IMR-90 (cell line): ENCODE data around the gene MCTP1. TPM values are rescaled to one million over a fixed set of nuclear protein-coding genes. Genes with fewer than 3 reads are reported as not detected.

ENCODE experiments used
- ATAC-seq: fragments of 200-7000 bp; cut with Tn5 transposase; 2 replicates; pipeline ENCODE4 v1.9.1; 2020; ENCODE audit warnings: low read depth, mild to moderate bottlenecking, moderate library complexity
- BruUV-seq: library from RNA; stranded (reverse); fragments of 400-500 nt; replicated peaks from 2 replicates; lab custom pipeline; 2021; lab: Mats Ljungman, UMichigan
- CTCF ChIA-PET: fragments of 300-600 bp; formaldehyde crosslinking; extraction: SDS; loops from one replicate; lab custom pipeline; 2021; ENCODE audit warnings: antibody characterized with exemption; lab: Yijun Ruan, JAX
- POLR2A ChIA-PET: fragments of 300-600 bp; sonication (Branson Sonifier 250); formaldehyde crosslinking; loops from one replicate; lab custom pipeline; 2022; ENCODE audit warnings: antibody characterized with exemption; ENCODE audit not compliant: unreplicated experiment; lab: Charles Lee
- DNase-seq: peaks from one replicate; pipeline ENCODE4 v3.0.0; 2013
- H2AFZ ChIP-seq: replicated peaks from 2 replicates; pipeline ENCODE3; 2013; ENCODE audit warnings: low read length, mild to moderate bottlenecking; ENCODE audit not compliant: poor library complexity
- H2AK5ac ChIP-seq: 2 replicates; pipeline ENCODE4 v1.6.1; 2013; ENCODE audit warnings: low read depth, low read length, inconsistent platforms
- H2AK9ac ChIP-seq: replicated peaks from 2 replicates; pipeline ENCODE3; 2013; ENCODE audit warnings: mild to moderate bottlenecking, low read depth, low read length, moderate library complexity; ENCODE audit not compliant: poor library complexity
- H2BK120ac ChIP-seq: 2 replicates; pipeline ENCODE4 v1.6.1; 2013; ENCODE audit warnings: low read depth, low read length, inconsistent platforms
- H2BK15ac ChIP-seq: 3 replicates; pipeline ENCODE4 v1.6.1; 2013; ENCODE audit warnings: low read depth, low read length, inconsistent platforms
- H2BK20ac ChIP-seq: 2 replicates; pipeline ENCODE4 v1.6.1; 2013; ENCODE audit warnings: low read depth, mild to moderate bottlenecking, inconsistent platforms, low read length, moderate library complexity
- H2BK5ac ChIP-seq: 2 replicates; pipeline ENCODE4 v1.6.1; 2013; ENCODE audit warnings: mild to moderate bottlenecking, low read depth, low read length, inconsistent platforms; ENCODE audit not compliant: poor library complexity, severe bottlenecking
- H3K14ac ChIP-seq: replicated peaks from 2 replicates; pipeline ENCODE4 v1.6.1; 2013; ENCODE audit warnings: low read depth, low read length, inconsistent platforms
- H3K18ac ChIP-seq: 2 replicates; pipeline ENCODE4 v1.6.1; 2013; ENCODE audit warnings: low read depth, low read length, control low read depth
- H3K23ac ChIP-seq: 2 replicates; pipeline ENCODE4 v1.6.1; 2013; ENCODE audit warnings: low read depth, low read length, inconsistent platforms
- H3K27ac ChIP-seq: 2 replicates; pipeline ENCODE4 v1.5.1; 2013; ENCODE audit warnings: mild to moderate bottlenecking, control low read depth, low read length; ENCODE audit not compliant: insufficient read depth
- H3K27me3 ChIP-seq: 2 replicates; pipeline ENCODE4 v1.6.1; 2013; ENCODE audit warnings: low read length; ENCODE audit not compliant: control insufficient read depth, insufficient read depth
- H3K36me3 ChIP-seq: 2 replicates; pipeline ENCODE4 v1.6.1; 2013; ENCODE audit warnings: low read length, mixed read lengths; ENCODE audit not compliant: control insufficient read depth, insufficient read depth
- H3K4ac ChIP-seq: 2 replicates; pipeline ENCODE4 v1.6.1; 2013; ENCODE audit warnings: low read depth, low read length, inconsistent platforms
- H3K4me1 ChIP-seq: 2 replicates; pipeline ENCODE4 v1.6.1; 2013; ENCODE audit warnings: low read length, mixed read lengths; ENCODE audit not compliant: control insufficient read depth, insufficient read depth
- H3K4me2 ChIP-seq: 2 replicates; pipeline ENCODE4 v1.6.1; 2013; ENCODE audit warnings: low read depth, mild to moderate bottlenecking, control low read depth, low read length, moderate library complexity
- H3K4me3 ChIP-seq: 2 replicates; pipeline ENCODE4 v1.5.1; 2013; ENCODE audit warnings: low read depth, mild to moderate bottlenecking, control low read depth, low read length, moderate library complexity; ENCODE audit not compliant: insufficient read depth
- H3K56ac ChIP-seq: 2 replicates; pipeline ENCODE4 v1.6.1; 2013; ENCODE audit warnings: low read length, inconsistent platforms; ENCODE audit not compliant: insufficient read depth; ENCODE audit errors: extremely low read depth
- H3K79me1 ChIP-seq, 2 experiments: 2 replicates each; pipeline ENCODE4 v1.6.1; 2013; ENCODE audit warnings: low read length in 2 of 2, inconsistent platforms in 1 of 2, low read depth in 1 of 2
- H3K9ac ChIP-seq: 2 replicates; pipeline ENCODE4 v1.6.1; 2013; ENCODE audit warnings: low read depth, low read length, control low read depth
- H3K9me1 ChIP-seq: 2 replicates; pipeline ENCODE4 v1.6.1; 2013; ENCODE audit warnings: low read length, inconsistent platforms; ENCODE audit not compliant: insufficient read depth
- H3K9me3 ChIP-seq: 2 replicates; pipeline ENCODE4 v1.6.1; 2013; ENCODE audit warnings: low read length; ENCODE audit not compliant: control insufficient read depth, insufficient read depth
- H4K20me1 ChIP-seq: 2 replicates; pipeline ENCODE4 v1.6.1; 2013; ENCODE audit warnings: low read length, inconsistent platforms; ENCODE audit not compliant: insufficient read depth
- H4K5ac ChIP-seq: 2 replicates; pipeline ENCODE4 v1.6.1; 2013; ENCODE audit warnings: mild to moderate bottlenecking, low read depth, low read length, control low read depth
- H4K8ac ChIP-seq, 2 experiments: 2 replicates each; pipeline ENCODE4 v1.6.1; 2013; ENCODE audit warnings: low read depth in 2 of 2, low read length in 2 of 2, control low read depth in 1 of 2, inconsistent platforms in 1 of 2
- H4K91ac ChIP-seq: 2 replicates; pipeline ENCODE4 v1.6.1; 2013; ENCODE audit warnings: low read depth, low read length, inconsistent platforms; ENCODE audit not compliant: insufficient read depth
- SMC3 ChIP-seq: fragments of 150-350 bp; IDR thresholded peaks from 2 replicates; pipeline ENCODE4 v1.6.1; 2016; ENCODE audit warnings: low read depth, mild to moderate bottlenecking, antibody characterized with exemption, low read length, moderate library complexity
- WGBS, 2 experiments: methylation state at CpG; one replicate each; pipeline versions ENCODE4 v1.1.5 to v1.1.7; 2013; ENCODE audit warnings: missing lambda C conversion rate in 2 of 2; ENCODE audit not compliant: insufficient read length in 1 of 2; ENCODE audit errors: extremely low coverage in 2 of 2; 5-methylcytosine and 5-hydroxymethylcytosine counted together
- dilution Hi-C: fragments of 300-500 bp; cut with HindIII; formaldehyde crosslinking; loops from one replicate; pipeline ENCODE4 v1.14.3; 2018; ENCODE audit warnings: low sequenced_read_pairs; ENCODE audit not compliant: unreplicated experiment
- in situ Hi-C: fragments of 300-500 bp; cut with MboI; formaldehyde crosslinking; loops from 3 replicates; pipeline ENCODE4 v1.14.3; 2019; ENCODE audit warnings: low sequenced_read_pairs, inconsistent platforms, mixed read lengths
- intact Hi-C: fragments of 100-400 bp; cut with micrococcal nuclease; formaldehyde crosslinking; loops from 2 replicates; pipeline ENCODE4 v1.10.0; 2022
- polyA plus RNA-seq, 3 experiments: library from polyadenylated mRNA; depleted of rRNA; stranded (reverse); fragments of >200 nt; gene quantifications; 2 replicates each; pipeline ENCODE4 v1.2.3, GENCODE V29; 2012; ENCODE audit warnings: low replicate concordance in 1 of 3
- total RNA-seq: library from RNA; depleted of rRNA; stranded (reverse); fragments of >200 nt; gene quantifications from 2 replicates; pipeline ENCODE4 v1.2.3, GENCODE V29; 2012
- TF ChIP-seq, protein P1 (sequence below): conservative IDR thresholded peaks from 2 replicates; pipeline ENCODE4 v1.5.1; 2012; ENCODE audit warnings: mild to moderate bottlenecking, low read depth, low read length, improper control_type of control experiment
- TF ChIP-seq, protein P2 (sequence below): fragments of 150-350 bp; IDR thresholded peaks from 2 replicates; pipeline ENCODE4 v1.6.1; 2017; ENCODE audit warnings: mild to moderate bottlenecking, antibody characterized with exemption, low read length, low read depth

The MCTP1 gene
- total and polyA plus RNA-seq, 2 of the 4 experiments (the other 2 are of a cell fraction), result 0.21 TPM; not detected in 1

DNA sequence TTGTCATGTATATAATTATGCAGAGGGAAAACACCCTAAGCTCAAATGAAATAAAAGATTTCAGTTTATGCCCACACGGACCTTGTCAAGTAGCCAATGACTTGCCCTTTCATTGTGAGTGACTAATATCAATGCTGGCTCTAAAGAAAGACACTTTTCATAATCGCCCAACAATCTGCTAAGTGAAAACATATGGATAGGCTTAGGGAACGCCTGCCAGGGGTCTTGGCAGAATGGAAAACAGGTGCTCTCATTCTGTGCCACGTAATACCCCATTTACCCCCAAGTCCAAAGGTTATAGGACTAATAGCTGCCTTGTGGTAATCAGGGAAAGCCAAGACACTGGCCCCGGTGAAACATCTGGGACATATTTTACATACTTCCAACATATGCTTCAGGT is 508.7 kb downstream of the MCTP1 start (continued):
- TF ChIP-seq, protein P1, sequence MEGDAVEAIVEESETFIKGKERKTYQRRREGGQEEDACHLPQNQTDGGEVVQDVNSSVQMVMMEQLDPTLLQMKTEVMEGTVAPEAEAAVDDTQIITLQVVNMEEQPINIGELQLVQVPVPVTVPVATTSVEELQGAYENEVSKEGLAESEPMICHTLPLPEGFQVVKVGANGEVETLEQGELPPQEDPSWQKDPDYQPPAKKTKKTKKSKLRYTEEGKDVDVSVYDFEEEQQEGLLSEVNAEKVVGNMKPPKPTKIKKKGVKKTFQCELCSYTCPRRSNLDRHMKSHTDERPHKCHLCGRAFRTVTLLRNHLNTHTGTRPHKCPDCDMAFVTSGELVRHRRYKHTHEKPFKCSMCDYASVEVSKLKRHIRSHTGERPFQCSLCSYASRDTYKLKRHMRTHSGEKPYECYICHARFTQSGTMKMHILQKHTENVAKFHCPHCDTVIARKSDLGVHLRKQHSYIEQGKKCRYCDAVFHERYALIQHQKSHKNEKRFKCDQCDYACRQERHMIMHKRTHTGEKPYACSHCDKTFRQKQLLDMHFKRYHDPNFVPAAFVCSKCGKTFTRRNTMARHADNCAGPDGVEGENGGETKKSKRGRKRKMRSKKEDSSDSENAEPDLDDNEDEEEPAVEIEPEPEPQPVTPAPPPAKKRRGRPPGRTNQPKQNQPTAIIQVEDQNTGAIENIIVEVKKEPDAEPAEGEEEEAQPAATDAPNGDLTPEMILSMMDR, result no peak

DNA sequence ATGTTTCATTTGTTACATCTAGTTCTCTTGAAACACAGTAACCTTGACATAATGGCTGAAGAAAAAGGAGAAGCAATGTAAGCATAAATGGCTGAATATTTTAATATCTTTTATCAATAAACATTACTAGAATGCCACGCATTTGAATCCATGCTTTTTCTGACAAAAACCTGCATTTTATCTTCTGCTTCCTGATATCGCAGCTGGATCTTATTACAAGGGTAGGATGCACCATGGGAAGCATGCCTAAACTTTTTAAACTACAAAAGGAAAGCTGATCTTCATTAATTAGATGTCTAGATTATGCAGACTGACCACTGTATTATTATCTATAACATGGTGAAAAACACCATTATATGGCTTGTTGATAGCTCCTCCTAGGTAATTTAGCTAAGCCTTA is 509.8 kb downstream of the MCTP1 start:
- H2BK20ac ChIP-seq, result no peak overlapping the region
- ATAC-seq (no peak), DNase-seq (no peak)
- H3K9ac ChIP-seq, result no peak overlapping the region
- H3K27me3 ChIP-seq, result no peaks in the 10 kb centered on the region; the same call in 1 of the 2 replicates
- in situ Hi-C loops, result no loop called here
- no peak overlapping the region for H3K4me3 ChIP-seq
- no peaks in the 10 kb centered on the region for H3K79me1 ChIP-seq
- ChIA-PET CTCF (interaction anchor here (0.6 kb wide), 1 partner anchor 33 kb away, joined by 6 read pairs; no protein-coding TSS in a partner anchor), POLR2A (no interaction called here)
- no peaks in the 10 kb centered on the region for H3K36me3 ChIP-seq
- no peak overlapping the region for H2AK9ac ChIP-seq
- no peaks in the 10 kb centered on the region for H3K9me3 ChIP-seq
- no peaks in the 10 kb centered on the region for H3K4me1 ChIP-seq
- WGBS, 2 experiments, result no CpG with 5 or more reads among the region's 2 CpGs
- H4K91ac ChIP-seq, result no peak overlapping the region
- H2BK5ac ChIP-seq, result no peak overlapping the region
- TF ChIP-seq SMC3, result no peak
- TF ChIP-seq, protein P2, sequence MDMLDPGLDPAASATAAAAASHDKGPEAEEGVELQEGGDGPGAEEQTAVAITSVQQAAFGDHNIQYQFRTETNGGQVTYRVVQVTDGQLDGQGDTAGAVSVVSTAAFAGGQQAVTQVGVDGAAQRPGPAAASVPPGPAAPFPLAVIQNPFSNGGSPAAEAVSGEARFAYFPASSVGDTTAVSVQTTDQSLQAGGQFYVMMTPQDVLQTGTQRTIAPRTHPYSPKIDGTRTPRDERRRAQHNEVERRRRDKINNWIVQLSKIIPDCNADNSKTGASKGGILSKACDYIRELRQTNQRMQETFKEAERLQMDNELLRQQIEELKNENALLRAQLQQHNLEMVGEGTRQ, result no peak
- H4K20me1 ChIP-seq, result no peaks in the 10 kb centered on the region
- no peak overlapping the region for H2BK15ac ChIP-seq
- no peak overlapping the region for H3K4ac ChIP-seq
- H3K27ac ChIP-seq, result no peak overlapping the region
- no peak overlapping the region for H2AFZ ChIP-seq
- no peak overlapping the region for H3K56ac ChIP-seq
- intact Hi-C loops, result no loop called here
- H3K23ac ChIP-seq, result no peak overlapping the region
- H2BK120ac ChIP-seq, result no peak overlapping the region
- dilution Hi-C loops, result no loop called here
- H3K9me1 ChIP-seq, result no peaks in the 10 kb centered on the region
- no peak overlapping the region for H3K14ac ChIP-seq
- no peak overlapping the region for H4K5ac ChIP-seq
- no peak overlapping the region for H4K8ac ChIP-seq
- BruUV-seq, result no TSS peak
- H2AK5ac ChIP-seq, result no peak overlapping the region
- no peak overlapping the region for H3K18ac ChIP-seq
- H3K4me2 ChIP-seq, result no peak overlapping the region
